Gastrocnemius medialis (tissue), 4 donors: ENCODE results near the gene LHPP. TPM values are rescaled to one million over a fixed set of nuclear protein-coding genes. Genes with fewer than 3 reads are reported as not detected.

ENCODE experiments used
- ATAC-seq, 2 donors: fragments of 150-250 bp; one replicate each; pipeline ENCODE4 v1.9.1; 2016
- DNase-seq, 2 donors: peaks; one replicate each; pipeline ENCODE4 v3.0.0-alpha.2; 2019
- H3K27ac ChIP-seq, 4 donors: fragments of 200-600 bp; sonication (generic); 1 replicate in 1 of 4; 2 replicates in 3 of 4; pipeline ENCODE4 v1.5.1; 2016 to 2018; ENCODE audit warnings: mild to moderate bottlenecking in 2 of 4, moderate library complexity in 1 of 4
- H3K27me3 ChIP-seq, 3 donors: fragments of 200-600 bp; sonication (generic) in 2 of 3; 1 replicate in 1 of 3; 2 replicates in 2 of 3; pipeline versions ENCODE4 v1.5.1 to v1.6.0; 2016 to 2019; ENCODE audit warnings: mild to moderate bottlenecking in 1 of 3, moderate library complexity in 1 of 3
- H3K36me3 ChIP-seq, 2 donors: fragments of 200-600 bp; sonication (generic) in 1 of 2; one replicate each; pipeline ENCODE4 v1.5.1; 2017 to 2018
- H3K4me1 ChIP-seq, 2 donors: fragments of 200-600 bp; sonication (generic) in 1 of 2; one replicate each; pipeline ENCODE4 v1.5.1; 2016 to 2017; ENCODE audit warnings: mild to moderate bottlenecking in 2 of 2
- H3K4me3 ChIP-seq, 4 donors: fragments of 200-600 bp; sonication (generic) in 3 of 4; 1 replicate in 1 of 4; 2 replicates in 3 of 4; pipeline ENCODE4 v1.5.1; 2016 to 2019; ENCODE audit warnings: mild to moderate bottlenecking in 2 of 4
- H3K9me3 ChIP-seq, 3 donors: fragments of 200-600 bp; sonication (generic) in 2 of 3; 1 replicate in 1 of 3; 2 replicates in 2 of 3; pipeline ENCODE4 v1.5.1; 2016 to 2019
- CTCF ChIP-seq, 5 experiments: fragments of 450-650 bp in 3 of 5; fragments of 200-600 bp in 2 of 5; sonication (generic) in 2 of 5; IDR thresholded peaks in 4 of 5; conservative IDR thresholded peaks in 1 of 5; 1 replicate in 4 of 5; 2 replicates in 1 of 5; pipeline ENCODE4 v1.5.1; 2016 to 2019; ENCODE audit warnings: antibody characterized with exemption in 5 of 5, mild to moderate bottlenecking in 3 of 5, moderate library complexity in 3 of 5
- POLR2A ChIP-seq, 2 donors: fragments of 450-650 bp; IDR thresholded peaks; one replicate each; pipeline ENCODE4 v1.6.1; 2017; ENCODE audit warnings: antibody characterized with exemption in 2 of 2, mild to moderate bottlenecking in 2 of 2, moderate library complexity in 2 of 2
- in situ Hi-C, 4 donors: fragments of 200-750 bp; cut with MboI; loops; one replicate each; pipeline versions ENCODE4 v1.15.0 to v1.8.0; 2017; ENCODE audit warnings: low sequenced_read_pairs in 4 of 4
- intact Hi-C: fragments of 100-400 bp; cut with DNase I; formaldehyde crosslinking; loops from one replicate; pipeline ENCODE4 v1.15.1; 2023; ENCODE audit warnings: low total_unique reads
- total RNA-seq, 4 donors: library from RNA; depleted of rRNA; stranded (reverse); fragments of >200 nt; gene quantifications; one replicate each; pipeline versions ENCODE4 v1.1.0 to v1.2.3, GENCODE V29; 2016

Gene LHPP
- total RNA-seq, 4 donors from 2014 or later, result 4.9 to 16.0 (median 12.2) TPM

GRCh38 chr10:124422742-124423141, 38.9 kb upstream of the LHPP start:
- Histone ChIP-seq H3K36me3 (no peaks in the 10 kb centered on the region), H3K4me1 (peaks cover 0 to 6% of the 10 kb centered on the region in 2 donors), H3K4me3 (no peak overlapping the region), H3K27me3 (no peaks in the 10 kb centered on the region), H3K27ac (no peak overlapping the region), H3K9me3 (no peaks in the 10 kb centered on the region)
- DNase-seq (no peak), ATAC-seq (no peak)
- in situ Hi-C loops (no loop called here), intact Hi-C loops (no loop called here)
- TF ChIP-seq POLR2A (IDR thresholded peaks at IDR 0.05), result no peak
- TF ChIP-seq CTCF (IDR thresholded peaks at IDR 0.05 in 4 of 5, conservative IDR thresholded peaks at IDR 0.05 in 1 of 5), result no peak

GRCh38 chr10:124423813-124424212, 37.8 kb upstream of the LHPP start:
- H3K27ac ChIP-seq, result no peak overlapping the region
- H3K4me3 ChIP-seq, result no peak overlapping the region
- H3K27me3 ChIP-seq, result no peaks in the 10 kb centered on the region
- TF ChIP-seq POLR2A (IDR thresholded peaks at IDR 0.05) (no peak), CTCF (IDR thresholded peaks at IDR 0.05 in 4 of 5, conservative IDR thresholded peaks at IDR 0.05 in 1 of 5) (no peak)
- peaks cover 0 to 3% of the 10 kb centered on the region in 2 donors for H3K4me1 ChIP-seq
- intact Hi-C loops (no loop called here), in situ Hi-C loops (no loop called here)
- no peaks in the 10 kb centered on the region for H3K9me3 ChIP-seq
- ATAC-seq (no peak), DNase-seq (no peak)
- H3K36me3 ChIP-seq, result no peaks in the 10 kb centered on the region

GRCh38 chr10:124425227-124425962, 36.2 kb upstream of the LHPP start:
- Histone ChIP-seq H3K27ac (no peak overlapping the region), H3K9me3 (no peaks in the 10 kb centered on the region), H3K4me1 (no peaks in the 10 kb centered on the region), H3K4me3 (no peak overlapping the region), H3K27me3 (peaks cover 0 to 2% (median 0%) of the 10 kb centered on the region in 3 donors), H3K36me3 (no peaks in the 10 kb centered on the region)
- intact Hi-C loops, result no loop called here
- in situ Hi-C loops, result no loop called here
- TF ChIP-seq POLR2A (IDR thresholded peaks at IDR 0.05) (no peak), CTCF (IDR thresholded peaks at IDR 0.05 in 4 of 5, conservative IDR thresholded peaks at IDR 0.05 in 1 of 5) (no peak)
- no peak for DNase-seq
- ATAC-seq, result no peak

- in situ Hi-C loops (no loop called here), intact Hi-C loops (no loop called here)
- ATAC-seq (no peak), DNase-seq (no peak)
- TF ChIP-seq CTCF (IDR thresholded peaks at IDR 0.05 in 4 of 5, conservative IDR thresholded peaks at IDR 0.05 in 1 of 5), result no peak
- TF ChIP-seq POLR2A (IDR thresholded peaks at IDR 0.05), result no peak
- Histone ChIP-seq H3K27ac (no peak overlapping the region), H3K4me3 (no peak overlapping the region), H3K36me3 (no peaks in the 10 kb centered on the region), H3K4me1 (no peaks in the 10 kb centered on the region), H3K27me3 (peaks cover 0 to 2% (median 0%) of the 10 kb centered on the region in 3 donors), H3K9me3 (no peaks in the 10 kb centered on the region)
Measured at GRCh38 chr10:124428207-124428777, 33.3 kb upstream of the LHPP start.
